ENCODE data around the gene GMEB1.
"Not testable (repeated sequence)": the region's sequence is repeated elsewhere in the genome, so short reads cannot be mapped to it uniquely, and the experiment has no call there.

- not testable (repeated sequence) for TF ChIP-seq POLR2A (IDR thresholded peaks at IDR 0.05; ENCODE audit: low read length); GATA1 (IDR thresholded peaks at IDR 0.05; ENCODE audit: low read depth, low read length)
Observed at GRCh38 chr1:28645406-28645805, 23.2 kb upstream of the GMEB1 start.
